ENCODE results near the gene FUT8.
A peak's percentile ranks its signal among the peaks of the same experiment; 100 is the strongest.

FUT8 gene

GRCh38 chr14:65780566-65780965, 368.0 kb downstream of the FUT8 start:
- peak in 1 of 14 donors; percentile 51 for DNase-seq

GRCh38 chr14:65783101-65783500, 370.6 kb downstream of the FUT8 start:
- peak in 1 of 14 donors; percentile 49 for DNase-seq

- DNase-seq, result peak in 2 of 14 donors; percentile 9 to 87
Observed at GRCh38 chr14:65783576-65783975, 371.0 kb downstream of the FUT8 start.

- no peak for DNase-seq
Observed at GRCh38 chr14:65784574-65784973, 372.0 kb downstream of the FUT8 start.

- DNase-seq, result no peak
Observed at GRCh38 chr14:65787461-65787860, 374.9 kb downstream of the FUT8 start.

- no peak for DNase-seq
Observed at GRCh38 chr14:65788876-65789275, 376.3 kb downstream of the FUT8 start.

- peak in 1 of 14 donors; percentile 87 for DNase-seq
Observed at GRCh38 chr14:65789363-65789762, 376.8 kb downstream of the FUT8 start.

GRCh38 chr14:65790172-65790815, 377.8 kb downstream of the FUT8 start:
- DNase-seq, result peak in 1 of 14 donors; percentile 38

- DNase-seq, result peak in 1 of 14 donors; percentile 25
Observed at GRCh38 chr14:65791191-65791981, 378.9 kb downstream of the FUT8 start.

GRCh38 chr14:65792208-65792905, 379.8 kb downstream of the FUT8 start:
- no peak for DNase-seq

Data from C1 segment of cervical spinal cord (tissue), 14 donors.